Hepatocyte (in vitro differentiated cells): Measurements from ENCODE around the gene PI4K2A.
"Not testable (repeated sequence)": the region's sequence is repeated elsewhere in the genome, so short reads cannot be mapped to it uniquely, and the experiment has no call there.

ENCODE experiments used
- EZH2 ChIP-seq: fragments of 200-600 bp; sonication (generic); IDR thresholded peaks from 2 replicates; pipeline ENCODE4 v1.6.1; 2016; ENCODE audit warnings: antibody characterized with exemption, mild to moderate bottlenecking, borderline replicate concordance
- EZH2phosphoT487 ChIP-seq: fragments of 200-600 bp; sonication (generic); IDR thresholded peaks from one replicate; pipeline ENCODE4 v1.6.1; 2018; ENCODE audit warnings: antibody characterized with exemption, mild to moderate bottlenecking, low read depth, moderate library complexity; ENCODE audit not compliant: unreplicated experiment, severe bottlenecking
- TF ChIP-seq, protein P1 (sequence below): fragments of 200-600 bp; sonication (generic); IDR thresholded peaks from 2 replicates; pipeline ENCODE4 v1.5.1; 2016; ENCODE audit warnings: antibody characterized with exemption, mild to moderate bottlenecking; ENCODE audit not compliant: poor library complexity

DNA sequence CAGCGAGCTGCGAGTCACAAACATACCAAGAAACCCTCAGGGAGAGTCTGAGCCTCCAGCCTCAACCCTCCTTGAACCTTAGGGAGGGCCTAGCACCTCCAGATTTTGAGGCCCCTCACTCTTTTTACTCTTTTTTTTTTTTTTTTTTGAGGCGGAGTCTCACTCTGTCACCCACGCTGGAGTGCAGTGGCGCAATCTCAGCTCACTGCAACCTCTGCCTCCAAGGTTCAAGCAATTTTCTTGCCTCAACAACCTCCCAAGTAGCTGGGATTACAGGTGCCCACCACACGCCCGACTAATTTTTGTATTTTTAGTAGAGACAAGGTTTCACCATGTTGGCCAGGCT lies 43.9 kb downstream of the PI4K2A start:
- TF ChIP-seq EZH2, EZH2phosphoT487: not testable (repeated sequence)
- TF ChIP-seq, protein P1, sequence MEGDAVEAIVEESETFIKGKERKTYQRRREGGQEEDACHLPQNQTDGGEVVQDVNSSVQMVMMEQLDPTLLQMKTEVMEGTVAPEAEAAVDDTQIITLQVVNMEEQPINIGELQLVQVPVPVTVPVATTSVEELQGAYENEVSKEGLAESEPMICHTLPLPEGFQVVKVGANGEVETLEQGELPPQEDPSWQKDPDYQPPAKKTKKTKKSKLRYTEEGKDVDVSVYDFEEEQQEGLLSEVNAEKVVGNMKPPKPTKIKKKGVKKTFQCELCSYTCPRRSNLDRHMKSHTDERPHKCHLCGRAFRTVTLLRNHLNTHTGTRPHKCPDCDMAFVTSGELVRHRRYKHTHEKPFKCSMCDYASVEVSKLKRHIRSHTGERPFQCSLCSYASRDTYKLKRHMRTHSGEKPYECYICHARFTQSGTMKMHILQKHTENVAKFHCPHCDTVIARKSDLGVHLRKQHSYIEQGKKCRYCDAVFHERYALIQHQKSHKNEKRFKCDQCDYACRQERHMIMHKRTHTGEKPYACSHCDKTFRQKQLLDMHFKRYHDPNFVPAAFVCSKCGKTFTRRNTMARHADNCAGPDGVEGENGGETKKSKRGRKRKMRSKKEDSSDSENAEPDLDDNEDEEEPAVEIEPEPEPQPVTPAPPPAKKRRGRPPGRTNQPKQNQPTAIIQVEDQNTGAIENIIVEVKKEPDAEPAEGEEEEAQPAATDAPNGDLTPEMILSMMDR: not testable (repeated sequence)
